ENCODE measurements around the gene SP4. TPM values are rescaled to one million over a fixed set of nuclear protein-coding genes. Genes with fewer than 3 reads are reported as not detected.
A peak's percentile ranks its signal among the peaks of the same experiment; 100 is the strongest.

Gene SP4
- total and polyA plus RNA-seq, 4 donors: 10.9 to 28.5 (median 17.6) TPM

DNA sequence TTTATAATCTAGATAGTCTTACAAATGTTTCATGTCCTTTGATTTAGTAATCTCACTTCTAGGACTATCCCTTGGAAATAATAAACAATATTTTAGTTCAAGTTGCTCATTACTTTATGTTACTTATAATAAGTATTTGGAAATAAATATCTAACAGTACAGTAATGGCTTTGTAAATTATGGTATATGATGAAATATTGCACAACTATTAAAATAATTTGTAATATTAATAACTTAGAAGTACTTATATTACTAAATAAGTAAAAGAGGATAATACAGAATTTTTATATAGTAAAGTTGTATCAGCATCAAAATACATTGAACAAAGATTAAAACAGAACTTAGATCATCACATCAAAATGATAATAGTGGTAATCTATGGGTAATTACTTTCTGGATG lies 41.1 kb downstream of the SP4 start:
- Histone ChIP-seq H3K4me3 (ENCODE audit: low read depth, low read length) (no peak overlapping the region), H3K4me1 (ENCODE audit: control insufficient read depth, insufficient read depth, low read length) (no peaks in the 10 kb centered on the region), H3K27ac (ENCODE audit: low read depth, low read length) (no peak overlapping the region), H3K36me3 (ENCODE audit: control insufficient read depth, insufficient read depth, low read length) (no peaks in the 10 kb centered on the region), H3K9me3 (ENCODE audit: control insufficient read depth, insufficient read depth, low read length) (peaks cover 2% of the 10 kb centered on the region), H3K27me3 (ENCODE audit: control insufficient read depth, insufficient read depth, low read length) (no peaks in the 10 kb centered on the region)
- no peak for DNase-seq (ENCODE audit: low read depth in 4 of 6, low spot score in 6 of 6)

DNA sequence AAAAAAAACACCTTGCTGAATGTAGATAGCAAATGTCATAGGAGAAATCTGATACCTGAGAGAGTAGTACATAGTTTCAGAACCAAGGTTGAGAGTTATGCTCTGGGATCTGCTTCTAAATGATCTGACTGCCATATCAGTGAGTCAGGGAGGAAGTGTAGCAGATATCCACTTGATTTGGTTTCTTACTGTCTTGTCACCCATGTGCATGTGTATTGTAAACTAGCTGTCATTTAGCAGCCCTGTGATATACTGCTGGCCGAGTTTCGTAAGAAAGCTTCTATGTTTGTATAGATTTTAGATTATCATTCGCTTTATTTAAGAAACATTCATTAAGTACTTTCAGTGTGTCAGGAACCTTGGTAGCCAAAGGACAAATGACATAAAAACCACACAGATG lies 42.0 kb downstream of the SP4 start:
- no peak for DNase-seq (ENCODE audit: low read depth in 4 of 6, low spot score in 6 of 6)
- peaks cover 2% of the 10 kb centered on the region for H3K9me3 ChIP-seq (ENCODE audit: control insufficient read depth, insufficient read depth, low read length)
- no peaks in the 10 kb centered on the region for H3K36me3 ChIP-seq (ENCODE audit: control insufficient read depth, insufficient read depth, low read length)
- no peaks in the 10 kb centered on the region for H3K4me1 ChIP-seq (ENCODE audit: control insufficient read depth, insufficient read depth, low read length)
- no peaks in the 10 kb centered on the region for H3K27me3 ChIP-seq (ENCODE audit: control insufficient read depth, insufficient read depth, low read length)
- H3K4me3 ChIP-seq (ENCODE audit: low read depth, low read length): no peak overlapping the region
- no peak overlapping the region for H3K27ac ChIP-seq (ENCODE audit: low read depth, low read length)
- WGBS (ENCODE audit: insufficient coverage): no CpG with 5 or more reads among the region's 3 CpGs

- no peak for DNase-seq (ENCODE audit: low read depth in 4 of 6, low spot score in 6 of 6)
- peaks cover 2% of the 10 kb centered on the region for H3K9me3 ChIP-seq (ENCODE audit: control insufficient read depth, insufficient read depth, low read length)
- peaks cover 2% of the 10 kb centered on the region for H3K36me3 ChIP-seq (ENCODE audit: control insufficient read depth, insufficient read depth, low read length)
- 100% methylated on average over 1 of the region's 1 CpG for WGBS (ENCODE audit: insufficient coverage)
- no peak overlapping the region for H3K27ac ChIP-seq (ENCODE audit: low read depth, low read length)
- H3K27me3 ChIP-seq (ENCODE audit: control insufficient read depth, insufficient read depth, low read length): no peaks in the 10 kb centered on the region
- H3K4me3 ChIP-seq (ENCODE audit: low read depth, low read length): no peak overlapping the region
- no peaks in the 10 kb centered on the region for H3K4me1 ChIP-seq (ENCODE audit: control insufficient read depth, insufficient read depth, low read length)
Observed at GRCh38 chr7:21472029-21472428, 44.1 kb downstream of the SP4 start.

DNA sequence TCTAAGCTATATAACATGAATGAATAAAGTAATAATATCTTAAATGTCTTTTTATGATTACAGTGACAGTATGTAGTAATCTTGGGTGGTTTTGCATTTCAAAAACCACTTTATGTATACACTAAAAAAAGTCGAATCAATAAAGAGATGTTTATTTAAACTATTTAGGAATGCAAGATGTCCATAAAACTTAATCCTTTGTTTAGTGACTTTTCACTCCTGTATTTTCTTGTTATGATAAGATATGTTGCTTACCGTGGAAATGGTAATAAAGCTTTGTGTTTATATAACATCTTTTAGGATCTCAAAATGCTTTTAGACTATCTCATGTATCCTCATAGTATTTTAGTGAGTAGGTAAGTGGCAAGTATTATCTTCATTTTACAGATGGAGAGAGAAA lies 48.5 kb downstream of the SP4 start:
- H3K27ac ChIP-seq (ENCODE audit: low read depth, low read length): no peak overlapping the region
- no peak for DNase-seq (ENCODE audit: low read depth in 4 of 6, low spot score in 6 of 6)
- no CpG with 5 or more reads among the region's 2 CpGs for WGBS (ENCODE audit: insufficient coverage)
- H3K9me3 ChIP-seq (ENCODE audit: control insufficient read depth, insufficient read depth, low read length): peaks cover 2% of the 10 kb centered on the region
- H3K36me3 ChIP-seq (ENCODE audit: control insufficient read depth, insufficient read depth, low read length): peaks cover 2% of the 10 kb centered on the region
- no peak overlapping the region for H3K4me3 ChIP-seq (ENCODE audit: low read depth, low read length)
- H3K4me1 ChIP-seq (ENCODE audit: control insufficient read depth, insufficient read depth, low read length): no peaks in the 10 kb centered on the region
- no peaks in the 10 kb centered on the region for H3K27me3 ChIP-seq (ENCODE audit: control insufficient read depth, insufficient read depth, low read length)

DNA sequence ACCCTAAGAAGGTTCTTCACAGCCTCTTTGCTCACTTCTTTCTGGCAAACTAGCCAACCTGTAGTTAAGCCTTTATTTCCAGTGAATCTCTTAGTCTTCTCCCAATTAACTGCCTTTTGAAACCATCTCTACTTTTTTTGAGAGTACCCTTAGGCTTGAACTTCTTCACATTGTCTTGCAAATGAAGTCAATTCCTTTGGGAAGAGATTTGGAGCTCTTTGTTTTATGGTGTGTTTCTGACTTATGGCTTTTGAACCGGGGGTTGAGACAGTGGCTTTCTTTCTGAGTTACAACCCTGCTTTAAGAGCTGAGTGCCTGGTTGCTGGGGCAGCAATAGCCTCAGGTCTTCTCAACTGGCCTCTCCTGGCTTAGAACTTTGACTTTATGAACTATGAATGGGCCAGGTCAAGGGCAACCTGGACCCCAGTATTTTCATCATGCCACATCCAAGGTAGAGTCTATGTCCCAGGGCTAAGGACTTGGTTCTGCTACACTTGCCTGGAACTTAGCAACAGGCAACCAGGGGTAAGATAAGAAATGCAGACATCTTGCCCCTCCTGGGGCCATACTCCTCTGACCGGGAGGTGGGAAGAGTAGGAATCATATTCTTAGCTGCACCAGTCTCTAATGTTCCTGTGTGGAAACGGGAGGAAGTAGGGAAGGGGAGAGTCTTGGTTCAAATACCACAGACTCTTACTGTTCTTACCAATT lies 53.0 kb downstream of the SP4 start:
- H3K4me1 ChIP-seq (ENCODE audit: control insufficient read depth, insufficient read depth, low read length): no peaks in the 10 kb centered on the region
- H3K27ac ChIP-seq (ENCODE audit: low read depth, low read length): no peak overlapping the region
- WGBS (ENCODE audit: insufficient coverage): 43% methylated on average over 1 of the region's 3 CpGs
- H3K27me3 ChIP-seq (ENCODE audit: control insufficient read depth, insufficient read depth, low read length): no peaks in the 10 kb centered on the region
- H3K9me3 ChIP-seq (ENCODE audit: control insufficient read depth, insufficient read depth, low read length): no peaks in the 10 kb centered on the region
- H3K4me3 ChIP-seq (ENCODE audit: low read depth, low read length): no peak overlapping the region
- H3K36me3 ChIP-seq (ENCODE audit: control insufficient read depth, insufficient read depth, low read length): no peaks in the 10 kb centered on the region
- no peak for DNase-seq (ENCODE audit: low read depth in 4 of 6, low spot score in 6 of 6)

DNA sequence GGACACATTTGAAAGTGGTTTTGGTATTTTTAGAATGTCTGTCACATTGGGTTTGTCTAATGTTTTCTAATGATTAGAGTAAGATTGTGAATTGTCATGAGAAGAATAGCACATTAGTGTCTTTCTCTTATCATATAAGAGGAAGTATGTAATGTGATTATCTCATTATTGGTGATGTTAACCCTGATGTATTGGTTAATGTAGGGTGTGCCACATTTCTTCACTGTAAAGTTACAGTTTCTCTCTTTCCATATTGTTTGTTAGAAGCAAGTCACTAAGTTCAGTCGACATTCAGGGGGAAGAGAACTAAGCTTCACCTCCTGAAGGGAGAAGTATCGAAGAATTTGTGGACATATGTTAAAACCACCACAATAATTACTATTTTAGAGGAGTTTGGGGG lies 58.6 kb downstream of the SP4 start:
- no peak overlapping the region for H3K27ac ChIP-seq (ENCODE audit: low read depth, low read length)
- no peaks in the 10 kb centered on the region for H3K9me3 ChIP-seq (ENCODE audit: control insufficient read depth, insufficient read depth, low read length)
- DNase-seq (ENCODE audit: low read depth in 4 of 6, low spot score in 6 of 6): no peak
- H3K4me3 ChIP-seq (ENCODE audit: low read depth, low read length): no peak overlapping the region
- H3K36me3 ChIP-seq (ENCODE audit: control insufficient read depth, insufficient read depth, low read length): no peaks in the 10 kb centered on the region
- no peaks in the 10 kb centered on the region for H3K27me3 ChIP-seq (ENCODE audit: control insufficient read depth, insufficient read depth, low read length)
- WGBS (ENCODE audit: insufficient coverage): no CpG with 5 or more reads among the region's 2 CpGs
- no peaks in the 10 kb centered on the region for H3K4me1 ChIP-seq (ENCODE audit: control insufficient read depth, insufficient read depth, low read length)

DNA sequence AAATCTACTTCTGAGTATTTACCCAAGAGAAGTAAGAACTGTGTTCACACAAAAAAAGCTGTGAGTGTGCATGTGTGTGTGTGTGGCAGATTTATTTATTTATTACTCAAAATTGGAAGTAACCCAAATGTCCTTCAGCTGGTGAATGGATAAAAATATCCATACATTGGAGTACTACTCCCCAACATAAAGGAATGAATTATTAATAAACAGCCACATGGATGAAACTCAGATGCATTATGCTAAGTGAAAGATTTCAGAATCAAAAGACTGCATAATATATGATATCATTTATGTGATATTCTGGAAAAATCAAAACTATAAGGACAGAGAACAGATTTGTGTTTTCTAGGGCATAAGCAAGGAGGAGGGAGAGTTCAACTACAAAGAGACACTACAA lies 67.8 kb downstream of the SP4 start:
- no peak overlapping the region for H3K4me3 ChIP-seq (ENCODE audit: low read depth, low read length)
- H3K27ac ChIP-seq (ENCODE audit: low read depth, low read length): no peak overlapping the region
- peaks cover 16% of the 10 kb centered on the region for H3K9me3 ChIP-seq (ENCODE audit: control insufficient read depth, insufficient read depth, low read length)
- H3K27me3 ChIP-seq (ENCODE audit: control insufficient read depth, insufficient read depth, low read length): no peaks in the 10 kb centered on the region
- H3K4me1 ChIP-seq (ENCODE audit: control insufficient read depth, insufficient read depth, low read length): no peaks in the 10 kb centered on the region
- peak in 1 of 6 donors; percentile 52 for DNase-seq (ENCODE audit: low read depth in 4 of 6, low spot score in 6 of 6)
- H3K36me3 ChIP-seq (ENCODE audit: control insufficient read depth, insufficient read depth, low read length): no peaks in the 10 kb centered on the region

GRCh38 chr7:21497072-21497471 lies 69.2 kb downstream of the SP4 start:
- Histone ChIP-seq H3K36me3 (ENCODE audit: control insufficient read depth, insufficient read depth, low read length) (no peaks in the 10 kb centered on the region), H3K27me3 (ENCODE audit: control insufficient read depth, insufficient read depth, low read length) (no peaks in the 10 kb centered on the region), H3K4me3 (ENCODE audit: low read depth, low read length) (no peak overlapping the region), H3K27ac (ENCODE audit: low read depth, low read length) (no peak overlapping the region), H3K4me1 (ENCODE audit: control insufficient read depth, insufficient read depth, low read length) (no peaks in the 10 kb centered on the region), H3K9me3 (ENCODE audit: control insufficient read depth, insufficient read depth, low read length) (peaks cover 16% of the 10 kb centered on the region)
- no peak for DNase-seq (ENCODE audit: low read depth in 4 of 6, low spot score in 6 of 6)

GRCh38 chr7:21500117-21500832 lies 72.4 kb downstream of the SP4 start:
- no peaks in the 10 kb centered on the region for H3K36me3 ChIP-seq (ENCODE audit: control insufficient read depth, insufficient read depth, low read length)
- H3K9me3 ChIP-seq (ENCODE audit: control insufficient read depth, insufficient read depth, low read length): peaks cover 2% of the 10 kb centered on the region
- H3K4me1 ChIP-seq (ENCODE audit: control insufficient read depth, insufficient read depth, low read length): no peaks in the 10 kb centered on the region
- no peak overlapping the region for H3K4me3 ChIP-seq (ENCODE audit: low read depth, low read length)
- no peaks in the 10 kb centered on the region for H3K27me3 ChIP-seq (ENCODE audit: control insufficient read depth, insufficient read depth, low read length)
- peak in 1 of 6 donors; percentile 38 for DNase-seq (ENCODE audit: low read depth in 4 of 6, low spot score in 6 of 6)
- no peak overlapping the region for H3K27ac ChIP-seq (ENCODE audit: low read depth, low read length)
- 76% methylated on average over 4 of the region's 6 CpGs for WGBS (ENCODE audit: insufficient coverage)

DNA sequence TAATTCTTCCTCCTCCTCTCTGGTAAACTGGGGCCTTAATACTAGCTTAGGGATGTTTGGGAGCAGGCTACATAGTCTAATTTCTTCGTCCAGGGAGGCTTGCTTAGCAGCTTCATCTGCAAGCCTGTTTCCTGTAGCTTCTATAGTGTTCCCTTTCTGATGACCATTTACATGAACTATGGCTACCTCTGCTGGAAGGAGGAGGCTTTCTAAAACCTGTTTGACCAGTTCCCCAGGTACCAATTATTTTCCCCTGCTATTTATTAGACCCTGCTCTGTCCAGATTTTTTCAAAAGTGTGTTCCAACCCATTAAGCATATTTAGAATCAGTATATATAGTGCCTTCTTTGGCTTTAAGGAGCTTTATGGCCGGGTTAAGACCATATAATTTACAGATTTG lies 76.1 kb downstream of the SP4 start:
- no CpG with 5 or more reads among the region's 2 CpGs for WGBS (ENCODE audit: insufficient coverage)
- no peak for DNase-seq (ENCODE audit: low read depth in 4 of 6, low spot score in 6 of 6)
- Histone ChIP-seq H3K27me3 (ENCODE audit: control insufficient read depth, insufficient read depth, low read length) (no peaks in the 10 kb centered on the region), H3K4me3 (ENCODE audit: low read depth, low read length) (no peak overlapping the region), H3K4me1 (ENCODE audit: control insufficient read depth, insufficient read depth, low read length) (no peaks in the 10 kb centered on the region), H3K27ac (ENCODE audit: low read depth, low read length) (no peak overlapping the region), H3K36me3 (ENCODE audit: control insufficient read depth, insufficient read depth, low read length) (peaks cover 6% of the 10 kb centered on the region), H3K9me3 (ENCODE audit: control insufficient read depth, insufficient read depth, low read length) (peaks cover 6% of the 10 kb centered on the region)
